Measurements from ENCODE around the gene CCNY. TPM values are rescaled to one million over a fixed set of nuclear protein-coding genes. Genes with fewer than 3 reads are reported as not detected.
A peak's percentile ranks its signal among the peaks of the same experiment; 100 is the strongest.

Gene CCNY
- total and polyA plus RNA-seq, 12 donors, result 26.0 to 99.4 (median 88.9) TPM

GRCh38 chr10:35362701-35363350 lies 26.5 kb downstream of the CCNY start:
- Histone ChIP-seq H3K27me3 (no peaks in the 10 kb centered on the region), H3K4me3 (no peak overlapping the region), H3K9me3 (no peaks in the 10 kb centered on the region), H3K36me3 (no peaks in the 10 kb centered on the region), H3K4me1 (peaks cover 0 to 63% (median 41%) of the 10 kb centered on the region in 9 donors), H3K27ac (no peak overlapping the region)
- DNase-seq, result no peak
- intact Hi-C loops (cut with DNase I), result no loop called here
- no peak for TF ChIP-seq CTCF (IDR thresholded peaks at IDR 0.05)
- 96 to 98% methylated on average over 36 to 41 of the region's 41 CpGs for WGBS, 2 donors
- ATAC-seq, result peak in 2 of 8 donors; percentile 13 to 48

DNA sequence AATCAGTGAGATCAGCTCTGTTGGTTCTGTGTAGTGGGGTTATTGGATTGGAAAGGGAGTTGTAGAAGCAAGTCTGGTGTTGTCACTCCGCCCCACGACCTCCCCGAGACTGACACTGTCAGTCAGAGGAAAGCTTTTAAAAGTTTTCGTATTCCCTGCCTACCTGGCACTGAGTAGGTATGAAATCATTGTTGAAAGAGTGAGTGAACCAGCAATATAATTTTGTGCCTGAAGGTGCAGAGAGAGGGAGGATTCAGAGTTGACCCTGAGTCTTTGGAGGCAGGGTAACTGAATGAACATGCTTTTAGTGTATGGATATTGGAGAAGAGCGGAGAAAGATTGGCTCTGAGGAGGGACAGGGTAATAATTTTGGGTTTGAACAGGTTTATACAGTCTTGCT lies 27.3 kb downstream of the CCNY start:
- 97% methylated on average over 5 of the region's 5 CpGs for WGBS, 2 donors
- intact Hi-C loops (cut with DNase I), result no loop called here
- peaks cover 0 to 63% (median 44%) of the 10 kb centered on the region in 9 donors for H3K4me1 ChIP-seq

GRCh38 chr10:35364808-35365207 lies 28.5 kb downstream of the CCNY start:
- Histone ChIP-seq H3K9me3 (no peaks in the 10 kb centered on the region), H3K27ac (no peak overlapping the region), H3K36me3 (no peaks in the 10 kb centered on the region), H3K4me1 (peaks cover 3 to 63% (median 50%) of the 10 kb centered on the region in 9 donors), H3K4me3 (no peak overlapping the region), H3K27me3 (no peaks in the 10 kb centered on the region)
- WGBS, 2 donors, result 17 to 29% methylated on average over 2 of the region's 2 CpGs
- DNase-seq (no peak), ATAC-seq (no peak)
- no peak for TF ChIP-seq CTCF (IDR thresholded peaks at IDR 0.05)
- intact Hi-C loops (cut with DNase I), result loop anchor here in 1 of 10 donors (2.0 kb wide), 1 partner anchor 14 kb away; no protein-coding TSS in a partner anchor

More for the DNA sequence above, 27.3 kb downstream of the CCNY start:
- Histone ChIP-seq H3K36me3 (no peaks in the 10 kb centered on the region), H3K27me3 (no peaks in the 10 kb centered on the region), H3K9me3 (no peaks in the 10 kb centered on the region), H3K27ac (no peak overlapping the region), H3K4me3 (no peak overlapping the region)
- ATAC-seq, result no peak
- no peak for DNase-seq
- TF ChIP-seq CTCF (IDR thresholded peaks at IDR 0.05), result no peak

GRCh38 chr10:35365994-35366393 lies 29.7 kb downstream of the CCNY start:
- H3K27me3 ChIP-seq, result no peaks in the 10 kb centered on the region
- no peaks in the 10 kb centered on the region for H3K36me3 ChIP-seq
- H3K9me3 ChIP-seq, result no peaks in the 10 kb centered on the region
- intact Hi-C loops (cut with DNase I), result loop anchor here in 1 of 10 donors (2.0 kb wide), 1 partner anchor 15 kb away; no protein-coding TSS in a partner anchor
- 46 to 80% methylated on average over 1 of the region's 1 CpG for WGBS, 2 donors
- no peak for ATAC-seq
- TF ChIP-seq CTCF (IDR thresholded peaks at IDR 0.05), result no peak
- no peak for DNase-seq
- H3K4me3 ChIP-seq, result no peak overlapping the region
- H3K4me1 ChIP-seq, result peaks cover 3 to 75% (median 61%) of the 10 kb centered on the region in 9 donors
- H3K27ac ChIP-seq, result peak overlapping the region in 1 of 10 donors; percentile 92
